MM.1S (cell line): ENCODE measurements around the gene DNAJC18.

ENCODE experiments used
- DNase-seq: peaks from one replicate; pipeline ENCODE4 v3.0.0-alpha.2; 2015
- H2AFZ ChIP-seq: fragments of 300-600 bp; sonication (generic); 2 replicates; pipeline ENCODE4 v1.6.0; 2016; ENCODE audit warnings: antibody characterized with exemption, low read length
- H3F3A ChIP-seq: fragments of 300-600 bp; sonication (generic); 2 replicates; pipeline ENCODE4 v1.6.1; 2016; ENCODE audit warnings: mild to moderate bottlenecking, antibody characterized with exemption, low read length, moderate library complexity, mixed read lengths; ENCODE audit not compliant: insufficient read depth
- H3K27ac ChIP-seq: fragments of 300-600 bp; sonication (generic); 2 replicates; pipeline ENCODE4 v1.5.1; 2016; ENCODE audit warnings: mild to moderate bottlenecking, low read length
- H3K27me3 ChIP-seq: fragments of 300-600 bp; sonication (generic); replicated peaks from 2 replicates; pipeline ENCODE4 v1.6.0; 2016; ENCODE audit warnings: low read length; ENCODE audit not compliant: insufficient read depth
- H3K36me3 ChIP-seq: fragments of 300-600 bp; sonication (generic); replicated peaks from 2 replicates; pipeline ENCODE4 v1.6.1; 2016; ENCODE audit warnings: mild to moderate bottlenecking, low read length, mixed read lengths; ENCODE audit not compliant: insufficient read depth
- H3K4me1 ChIP-seq: fragments of 300-600 bp; sonication (generic); 2 replicates; pipeline ENCODE4 v1.6.1; 2016; ENCODE audit warnings: low read length, mixed read lengths
- H3K4me2 ChIP-seq: fragments of 300-600 bp; sonication (generic); 2 replicates; pipeline ENCODE4 v1.6.0; 2016; ENCODE audit warnings: low read depth, low read length
- H3K4me3 ChIP-seq: fragments of 300-600 bp; sonication (generic); 2 replicates; pipeline ENCODE4 v1.5.1; 2016; ENCODE audit warnings: low read length, mixed read lengths
- H3K79me2 ChIP-seq: fragments of 300-600 bp; sonication (generic); 2 replicates; pipeline ENCODE4 v1.6.1; 2016; ENCODE audit warnings: mixed run types, low read length, mixed read lengths
- H3K9ac ChIP-seq: fragments of 300-600 bp; sonication (generic); 2 replicates; pipeline ENCODE4 v1.6.1; 2016; ENCODE audit warnings: low read length, mixed read lengths
- H3K9me2 ChIP-seq: fragments of 300-600 bp; sonication (generic); replicated peaks from 2 replicates; pipeline ENCODE4 v1.6.1; 2016; ENCODE audit warnings: mild to moderate bottlenecking, low read length, mixed read lengths; ENCODE audit not compliant: insufficient read depth
- H3K9me3 ChIP-seq: fragments of 300-600 bp; sonication (generic); replicated peaks from 2 replicates; pipeline ENCODE4 v1.6.1; 2016; ENCODE audit warnings: mild to moderate bottlenecking, low read length, mixed read lengths; ENCODE audit not compliant: insufficient read depth
- H4K20me1 ChIP-seq: fragments of 300-600 bp; sonication (generic); 2 replicates; pipeline ENCODE4 v1.6.1; 2016; ENCODE audit warnings: mild to moderate bottlenecking, low read length, moderate library complexity, mixed read lengths; ENCODE audit not compliant: insufficient read depth
- EZH2 ChIP-seq: fragments of 300-600 bp; sonication (generic); optimal IDR thresholded peaks from 2 replicates; pipeline ENCODE3; 2017; ENCODE audit warnings: low read depth, mild to moderate bottlenecking, antibody characterized with exemption, low read length, mixed read lengths
- EZH2phosphoT487 ChIP-seq: fragments of 300-600 bp; sonication (generic); IDR thresholded peaks from 2 replicates; pipeline ENCODE4 v1.6.1; 2018; ENCODE audit warnings: antibody characterized with exemption, low read length
- TF ChIP-seq, protein P1 (sequence below): fragments of 300-600 bp; sonication (generic); IDR thresholded peaks from 2 replicates; pipeline ENCODE4 v1.5.1; 2016; ENCODE audit warnings: antibody characterized with exemption, low read length, mixed read lengths

DNAJC18 gene

GRCh38 chr5:139458580-139459407 lies 19.5 kb upstream of the DNAJC18 start:
- Histone ChIP-seq H3K4me3 (no peak overlapping the region), H3F3A (no peaks in the 10 kb centered on the region), H3K36me3 (no peaks in the 10 kb centered on the region), H2AFZ (no peak overlapping the region), H3K9me2 (no peaks in the 10 kb centered on the region), H4K20me1 (no peaks in the 10 kb centered on the region), H3K4me1 (no peaks in the 10 kb centered on the region), H3K9me3 (no peaks in the 10 kb centered on the region), H3K4me2 (no peak overlapping the region), H3K27ac (no peak overlapping the region), H3K27me3 (no peaks in the 10 kb centered on the region), H3K79me2 (no peaks in the 10 kb centered on the region), H3K9ac (no peak overlapping the region)
- TF ChIP-seq EZH2phosphoT487 = no peak
- TF ChIP-seq, protein P1, sequence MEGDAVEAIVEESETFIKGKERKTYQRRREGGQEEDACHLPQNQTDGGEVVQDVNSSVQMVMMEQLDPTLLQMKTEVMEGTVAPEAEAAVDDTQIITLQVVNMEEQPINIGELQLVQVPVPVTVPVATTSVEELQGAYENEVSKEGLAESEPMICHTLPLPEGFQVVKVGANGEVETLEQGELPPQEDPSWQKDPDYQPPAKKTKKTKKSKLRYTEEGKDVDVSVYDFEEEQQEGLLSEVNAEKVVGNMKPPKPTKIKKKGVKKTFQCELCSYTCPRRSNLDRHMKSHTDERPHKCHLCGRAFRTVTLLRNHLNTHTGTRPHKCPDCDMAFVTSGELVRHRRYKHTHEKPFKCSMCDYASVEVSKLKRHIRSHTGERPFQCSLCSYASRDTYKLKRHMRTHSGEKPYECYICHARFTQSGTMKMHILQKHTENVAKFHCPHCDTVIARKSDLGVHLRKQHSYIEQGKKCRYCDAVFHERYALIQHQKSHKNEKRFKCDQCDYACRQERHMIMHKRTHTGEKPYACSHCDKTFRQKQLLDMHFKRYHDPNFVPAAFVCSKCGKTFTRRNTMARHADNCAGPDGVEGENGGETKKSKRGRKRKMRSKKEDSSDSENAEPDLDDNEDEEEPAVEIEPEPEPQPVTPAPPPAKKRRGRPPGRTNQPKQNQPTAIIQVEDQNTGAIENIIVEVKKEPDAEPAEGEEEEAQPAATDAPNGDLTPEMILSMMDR = no peak
- no peak for TF ChIP-seq EZH2
- DNase-seq = no peak

DNA sequence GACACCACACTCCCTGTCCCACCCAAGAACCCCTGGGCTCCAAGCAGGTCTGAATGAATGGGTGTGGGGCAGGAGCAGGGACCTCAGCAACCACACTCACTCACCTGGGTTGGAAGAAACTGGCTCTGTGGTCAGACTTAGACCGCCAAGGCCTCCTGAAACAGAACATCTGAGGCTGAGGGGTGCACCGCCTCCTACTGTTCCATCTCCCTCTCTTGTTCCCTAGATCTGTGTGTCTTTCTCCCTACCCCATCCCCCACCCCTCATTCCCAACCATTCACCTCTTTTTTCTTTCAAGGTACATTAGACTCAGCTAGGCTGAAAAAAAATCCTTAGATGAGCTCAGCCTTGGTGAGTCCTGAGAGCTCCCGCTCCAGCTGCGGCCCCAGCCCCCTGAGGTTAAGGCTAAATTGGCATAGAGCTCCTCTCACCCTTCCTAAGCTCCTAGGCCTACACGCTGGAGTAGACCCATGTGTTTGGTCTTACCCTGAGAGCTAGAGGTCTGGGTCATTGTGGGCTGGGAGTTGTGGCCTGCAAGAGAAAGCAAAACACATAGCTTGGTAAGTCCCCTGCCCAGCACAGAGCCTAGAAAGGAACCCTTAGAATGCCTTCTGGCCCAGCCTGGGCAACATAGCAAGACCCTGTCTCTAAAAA lies 18.5 kb upstream of the DNAJC18 start:
- Histone ChIP-seq H3K27ac (no peak overlapping the region), H3K4me1 (no peaks in the 10 kb centered on the region), H3K4me3 (no peak overlapping the region), H4K20me1 (no peaks in the 10 kb centered on the region), H3K79me2 (no peaks in the 10 kb centered on the region), H2AFZ (no peak overlapping the region), H3K36me3 (no peaks in the 10 kb centered on the region), H3K9me2 (no peaks in the 10 kb centered on the region), H3K9ac (no peak overlapping the region), H3K27me3 (no peaks in the 10 kb centered on the region), H3K4me2 (no peak overlapping the region), H3K9me3 (no peaks in the 10 kb centered on the region), H3F3A (no peaks in the 10 kb centered on the region)
- no peak for TF ChIP-seq EZH2
- DNase-seq = peak; percentile 11

DNA sequence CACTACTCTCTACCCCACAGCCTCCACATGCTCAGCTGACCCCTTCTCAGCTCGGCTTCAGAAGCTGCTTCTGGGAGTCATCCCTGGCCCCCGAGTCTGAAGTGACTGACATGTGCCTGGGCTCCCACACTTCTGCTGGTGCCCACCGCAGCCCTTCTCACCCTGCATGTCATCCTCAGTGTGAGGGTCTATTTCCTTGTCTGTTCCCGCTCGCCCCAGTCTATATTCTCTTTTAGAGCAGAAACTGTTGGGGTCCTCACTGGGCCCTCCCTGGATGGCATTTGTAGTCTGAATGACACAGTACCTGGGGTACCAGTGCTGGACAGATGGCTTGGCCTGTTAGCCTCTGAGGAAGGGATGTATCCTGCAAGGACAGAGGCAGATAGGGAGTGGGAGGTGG lies 17.9 kb upstream of the DNAJC18 start:
- TF ChIP-seq EZH2 = no peak
- TF ChIP-seq, protein P1 = no peak
- TF ChIP-seq EZH2phosphoT487 = no peak
- H3K9me2 ChIP-seq = no peaks in the 10 kb centered on the region
- no peaks in the 10 kb centered on the region for H3F3A ChIP-seq
- H2AFZ ChIP-seq = no peak overlapping the region
- H3K9ac ChIP-seq = no peak overlapping the region
- H3K4me3 ChIP-seq = no peak overlapping the region
- H3K79me2 ChIP-seq = no peaks in the 10 kb centered on the region
- no peaks in the 10 kb centered on the region for H3K4me1 ChIP-seq
- no peak for DNase-seq
- no peaks in the 10 kb centered on the region for H3K36me3 ChIP-seq
- H3K27me3 ChIP-seq = no peaks in the 10 kb centered on the region
- no peaks in the 10 kb centered on the region for H3K9me3 ChIP-seq
- no peak overlapping the region for H3K4me2 ChIP-seq
- no peak overlapping the region for H3K27ac ChIP-seq
- H4K20me1 ChIP-seq = no peaks in the 10 kb centered on the region

- H3K27me3 ChIP-seq = no peaks in the 10 kb centered on the region
- no peaks in the 10 kb centered on the region for H3K36me3 ChIP-seq
- H3F3A ChIP-seq = no peaks in the 10 kb centered on the region
- no peak overlapping the region for H3K27ac ChIP-seq
- no peak overlapping the region for H3K9ac ChIP-seq
- H2AFZ ChIP-seq = no peak overlapping the region
- DNase-seq = no peak
- no peaks in the 10 kb centered on the region for H3K9me2 ChIP-seq
- H3K4me3 ChIP-seq = no peak overlapping the region
- H4K20me1 ChIP-seq = no peaks in the 10 kb centered on the region
- H3K9me3 ChIP-seq = no peaks in the 10 kb centered on the region
- H3K79me2 ChIP-seq = no peaks in the 10 kb centered on the region
- H3K4me1 ChIP-seq = no peaks in the 10 kb centered on the region
- TF ChIP-seq, protein P1 = no peak
- TF ChIP-seq EZH2phosphoT487 (no peak), EZH2 (no peak)
- H3K4me2 ChIP-seq = no peak overlapping the region
Observed at GRCh38 chr5:139456776-139457175, 17.5 kb upstream of the DNAJC18 start.
